NCI-H1092 treated with DMSO at 0.1 percent for 48 hours (cell line): ENCODE data around the gene ZNF253.
A peak's percentile ranks its signal among the peaks of the same experiment; 100 is the strongest.
"Not testable (repeated sequence)": the region's sequence is repeated elsewhere in the genome, so short reads cannot be mapped to it uniquely, and the experiment has no call there.

Experiments used
- DNase-seq: peaks from one replicate; lab custom pipeline; 2025; lab: John Stamatoyannopoulos, UW

ZNF253 gene

DNA sequence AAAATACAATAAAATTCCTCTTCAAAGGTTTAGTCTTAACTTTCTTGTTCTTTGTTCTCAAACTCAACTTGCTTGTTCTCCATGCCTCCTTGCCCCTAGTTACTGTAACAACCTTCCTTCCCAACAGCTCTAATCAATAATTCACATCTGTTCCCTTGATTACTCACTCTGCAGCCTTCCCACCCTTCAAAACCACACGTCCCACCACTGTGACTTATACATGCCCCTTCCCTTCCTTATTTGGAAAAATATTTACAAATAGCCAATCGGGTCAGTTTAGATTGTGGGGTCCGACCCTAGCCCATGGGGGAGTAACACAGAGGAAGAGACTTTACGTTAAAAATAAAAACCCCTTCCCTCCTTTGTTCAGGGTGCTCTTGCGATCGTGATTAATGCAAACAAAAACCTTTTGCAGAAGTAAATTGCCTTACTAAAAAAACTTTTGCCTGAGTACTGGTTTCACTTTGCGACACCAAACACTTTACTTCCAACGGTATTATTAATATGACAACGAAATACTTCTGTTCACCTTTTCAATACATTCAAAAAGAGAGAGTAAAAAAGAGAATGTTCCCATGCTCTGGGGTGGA, 34.6 kb downstream of the ZNF253 start:
- peak; percentile 62 for DNase-seq

DNA sequence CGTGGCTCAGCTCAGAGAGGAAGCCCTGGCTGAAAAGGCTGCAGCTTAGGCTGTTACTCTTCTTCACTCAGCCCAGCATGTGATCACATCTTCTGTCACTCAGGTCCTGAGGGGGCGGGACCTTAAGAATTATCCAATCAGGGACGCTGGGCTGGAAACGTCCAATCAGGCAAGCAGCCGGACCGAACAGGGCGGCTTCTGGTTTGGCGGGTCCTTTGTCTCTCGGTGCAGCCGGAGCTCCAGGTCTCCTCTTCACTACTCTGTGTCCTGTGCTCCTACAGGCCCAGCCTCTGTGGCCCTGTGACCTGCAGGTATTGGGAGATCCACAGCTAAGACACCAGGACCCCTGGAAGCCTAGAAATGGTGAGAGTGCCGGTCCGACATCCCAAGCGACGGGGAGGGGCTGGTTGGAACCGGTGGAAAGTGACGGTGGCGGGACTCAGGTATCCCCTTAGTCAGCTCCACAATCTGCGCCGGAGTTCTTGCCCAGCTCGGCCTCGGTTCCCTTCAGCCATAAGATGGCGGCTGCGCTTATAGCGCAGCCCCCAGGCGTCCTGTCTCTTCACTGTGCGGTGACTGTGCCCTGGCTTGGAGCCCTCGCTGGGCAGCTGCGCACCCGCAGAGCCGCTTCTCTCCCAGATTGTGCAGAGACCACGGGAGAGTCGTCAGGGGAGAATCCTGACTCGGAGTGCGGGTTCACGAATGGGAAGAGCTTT, 35.2 kb downstream of the ZNF253 start, which contains the start of gene ZNF93:
TSS of gene ZNF93 (plus strand) at position 218 of the 716 bp plus-strand sequence. CDS start at position 361, 143 bp downstream.
- DNase-seq = peak; percentile 91

- DNase-seq = not testable (repeated sequence)
Observed at GRCh38 chr19:19907551-19907950, 41.9 kb downstream of the ZNF253 start.

- DNase-seq = no peak
Observed at GRCh38 chr19:19909654-19910053, 44.0 kb downstream of the ZNF253 start.

DNA sequence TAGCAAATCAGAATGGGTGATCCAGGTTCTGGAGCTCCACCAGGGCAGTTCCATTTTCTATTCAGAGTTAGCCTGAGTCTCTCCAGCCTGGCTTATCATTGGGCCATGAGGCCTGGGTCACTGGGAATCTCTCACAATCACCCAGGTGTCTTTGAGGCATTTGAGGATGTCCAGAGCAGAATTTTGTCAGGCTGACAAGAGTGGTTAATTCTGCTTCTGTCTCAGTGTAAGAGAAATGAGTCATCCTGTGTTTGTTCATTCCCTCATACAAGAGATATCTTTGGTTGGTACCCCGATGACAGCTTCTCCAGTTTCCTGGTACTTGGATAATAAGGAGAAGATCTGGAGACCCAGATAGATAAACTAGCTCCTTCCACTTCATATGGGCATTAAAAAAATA, 45.5 kb downstream of the ZNF253 start:
- no peak for DNase-seq

DNA sequence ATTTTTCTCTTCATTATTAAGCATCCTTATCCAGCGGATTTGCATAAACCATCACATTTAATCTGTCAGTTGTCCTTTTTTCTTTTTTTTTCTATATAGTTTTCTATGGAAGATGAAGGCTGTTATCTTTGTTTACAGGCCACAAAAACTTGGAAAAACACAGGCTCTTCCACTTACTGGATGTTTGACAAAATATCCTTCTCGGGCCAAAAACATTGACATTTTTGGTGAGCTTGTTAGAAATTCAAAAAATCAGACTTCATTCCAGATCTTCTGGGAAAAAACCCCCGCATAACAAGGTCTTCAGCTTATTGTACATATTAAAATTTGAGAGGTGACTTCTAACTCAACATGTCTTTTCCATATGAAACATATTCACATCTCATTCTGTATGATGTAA, 48.9 kb downstream of the ZNF253 start:
- DNase-seq = no peak

DNA sequence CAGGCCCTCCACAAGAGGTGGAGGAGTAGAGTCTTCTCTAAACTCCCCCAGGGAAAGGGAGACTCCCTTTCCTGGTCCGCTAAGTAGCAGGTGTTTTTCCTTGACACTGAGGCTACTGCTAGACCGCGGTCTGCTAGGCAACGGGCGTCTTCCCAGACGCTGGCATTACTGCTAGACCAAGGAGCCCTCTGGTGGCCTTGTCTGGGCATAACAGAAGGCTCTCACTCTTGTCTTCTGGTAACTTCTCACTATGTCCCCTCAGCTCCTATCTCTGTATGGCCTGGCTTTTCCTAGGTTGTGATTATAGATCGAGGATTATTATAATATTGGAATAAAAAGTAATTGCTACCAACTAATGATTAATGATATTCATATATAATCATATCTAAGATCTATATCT, 64.7 kb downstream of the ZNF253 start:
- not testable (repeated sequence) for DNase-seq

- DNase-seq = not testable (repeated sequence)
Observed at GRCh38 chr19:19933432-19934314, 68.0 kb downstream of the ZNF253 start.

DNA sequence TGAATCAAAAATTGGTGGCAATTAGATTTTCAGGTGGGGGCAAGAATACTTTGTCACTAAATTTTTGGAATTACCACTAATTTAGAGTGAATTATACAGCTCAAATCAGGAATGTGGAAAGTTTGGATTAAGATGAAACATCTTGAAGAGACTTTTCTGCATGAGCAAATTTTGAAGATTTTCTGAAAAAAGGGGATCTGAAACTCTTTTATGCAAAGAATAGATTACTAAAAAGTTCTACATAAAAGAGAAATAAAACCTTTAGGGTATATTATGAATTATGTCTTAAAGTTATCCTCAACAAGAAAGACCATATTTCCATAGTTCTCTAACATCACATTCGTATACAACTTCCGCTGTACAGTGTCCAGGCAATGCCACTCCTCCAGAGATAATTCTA, 71.7 kb downstream of the ZNF253 start:
- DNase-seq = no peak

GRCh38 chr19:19938449-19938848, 72.8 kb downstream of the ZNF253 start:
- DNase-seq = no peak

DNA sequence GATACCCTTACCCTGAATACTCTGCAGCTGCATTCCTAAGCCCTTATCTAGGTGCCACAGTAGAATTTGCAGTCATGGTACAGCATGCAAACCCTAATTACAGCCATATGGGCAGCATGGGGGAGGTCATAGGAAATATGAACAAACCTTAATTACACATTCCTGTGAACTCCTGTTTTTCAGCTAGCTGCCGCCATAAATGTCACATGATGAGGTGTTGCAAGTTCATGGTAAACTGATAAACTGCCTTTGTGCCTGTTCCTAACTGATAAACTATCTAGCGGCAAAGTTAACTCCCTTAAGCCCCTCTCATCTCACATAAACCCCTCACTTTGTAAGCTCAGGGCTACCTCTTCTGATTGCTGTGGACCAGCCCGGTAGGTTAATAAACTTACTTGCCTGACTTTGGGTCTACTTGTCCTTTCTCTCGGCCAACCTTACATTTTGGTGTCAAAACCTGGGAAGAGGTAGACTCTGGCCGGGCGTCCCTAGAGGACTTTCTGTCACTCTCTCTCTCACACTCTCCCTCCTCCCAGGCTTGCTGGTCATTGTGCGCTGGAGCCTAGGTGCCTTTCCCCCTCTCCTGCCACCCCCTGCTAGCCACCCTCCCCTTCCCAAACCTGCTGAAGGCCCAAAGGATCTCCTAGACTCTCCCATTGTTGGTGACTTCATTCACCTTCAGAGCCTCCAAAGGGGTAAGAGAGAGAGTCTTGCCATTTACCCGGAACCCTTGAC, 78.3 kb downstream of the ZNF253 start:
- no peak for DNase-seq
